GM19397 (cell line): ENCODE measurements around the gene RAB6B.

Experiments used
- ATAC-seq: cut with Tn5 transposase; IDR thresholded peaks from one replicate; pipeline ENCODE4 v1.9.1; 2021; ENCODE audit warnings: mild to moderate bottlenecking, moderate library complexity; ENCODE audit not compliant: unreplicated experiment

RAB6B gene

DNA sequence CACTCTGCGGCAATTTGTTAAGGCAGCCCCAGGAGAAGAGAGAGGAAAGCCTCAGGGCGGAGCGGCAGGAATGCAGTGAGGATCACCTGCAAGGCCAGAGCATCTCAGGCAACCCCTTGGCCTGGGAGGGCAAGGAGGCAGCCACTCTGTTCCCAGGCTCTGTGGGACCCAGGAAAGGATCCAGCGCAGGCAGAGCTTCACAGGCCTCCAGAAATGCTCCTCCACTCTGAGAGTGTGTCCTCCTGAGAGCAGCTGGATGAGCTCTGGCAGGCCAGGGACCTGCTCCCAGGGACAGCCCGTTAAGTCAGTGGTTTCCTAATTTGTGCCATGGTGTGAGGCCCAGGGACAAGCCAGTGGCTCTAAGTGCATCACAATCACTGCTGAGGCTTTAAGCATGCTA lies 35.2 kb downstream of the RAB6B start:
- ATAC-seq: no peak

- no peak for ATAC-seq
Observed at GRCh38 chr3:133859381-133860234, 36.1 kb downstream of the RAB6B start.

DNA sequence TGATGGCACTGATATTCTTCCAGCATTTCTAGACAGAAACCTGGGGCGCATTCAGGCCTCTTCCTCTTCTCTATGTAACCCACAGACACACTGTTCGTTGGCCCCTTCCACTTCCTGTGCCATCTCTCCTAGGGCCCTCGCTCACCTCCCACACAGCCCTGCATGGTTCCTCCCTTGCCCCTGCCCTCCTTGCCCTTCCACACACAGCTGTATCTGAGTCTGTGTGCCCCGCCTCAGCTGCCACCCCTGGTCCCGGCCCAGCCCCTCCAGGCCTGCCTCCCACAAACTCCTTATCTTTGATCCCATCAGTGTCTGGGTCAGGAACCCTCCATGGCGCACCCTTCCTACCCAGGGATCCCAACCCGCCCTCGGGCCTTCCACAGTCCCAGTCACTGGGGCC lies 37.9 kb downstream of the RAB6B start:
- ATAC-seq: no peak

- ATAC-seq: no peak
Observed at GRCh38 chr3:133856316-133856715, 39.4 kb downstream of the RAB6B start.

- no peak for ATAC-seq
Observed at GRCh38 chr3:133855772-133856171, 39.9 kb downstream of the RAB6B start.

- no peak for ATAC-seq
Observed at GRCh38 chr3:133855002-133855370, 40.7 kb downstream of the RAB6B start.

DNA sequence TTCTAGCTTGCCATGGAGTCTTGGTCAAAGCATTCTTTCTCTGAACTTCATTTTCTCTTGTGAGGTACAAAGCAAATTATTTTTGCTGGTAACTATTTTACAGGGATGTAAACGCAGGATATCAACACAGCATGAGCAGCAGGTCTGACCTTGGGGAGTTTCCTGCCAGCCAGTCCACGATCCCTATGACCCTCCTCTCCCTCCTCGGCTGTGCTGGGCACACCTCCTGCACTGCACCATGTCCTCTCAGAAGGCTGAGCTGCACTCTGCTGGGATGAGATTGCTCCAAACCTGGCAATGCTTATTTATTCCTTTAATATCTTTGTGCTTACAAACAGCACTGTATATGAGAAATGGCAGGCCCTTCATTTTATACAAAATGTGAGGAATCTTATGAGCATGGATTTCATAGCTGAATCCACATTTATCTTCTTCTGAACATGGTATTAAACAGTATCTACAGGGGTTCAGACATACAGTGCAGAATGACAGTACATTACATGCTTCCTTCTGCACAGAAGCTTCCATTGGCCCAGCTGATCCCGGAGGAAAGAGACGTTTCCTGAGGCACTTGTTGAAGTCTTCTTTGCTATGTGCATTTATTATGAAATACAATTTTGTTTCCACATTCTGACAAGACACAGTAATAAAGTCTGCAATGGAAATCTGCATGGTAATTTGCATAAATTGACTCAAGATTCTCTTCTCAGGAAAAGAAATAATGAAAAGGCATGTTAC lies 41.2 kb downstream of the RAB6B start:
- ATAC-seq: no peak

DNA sequence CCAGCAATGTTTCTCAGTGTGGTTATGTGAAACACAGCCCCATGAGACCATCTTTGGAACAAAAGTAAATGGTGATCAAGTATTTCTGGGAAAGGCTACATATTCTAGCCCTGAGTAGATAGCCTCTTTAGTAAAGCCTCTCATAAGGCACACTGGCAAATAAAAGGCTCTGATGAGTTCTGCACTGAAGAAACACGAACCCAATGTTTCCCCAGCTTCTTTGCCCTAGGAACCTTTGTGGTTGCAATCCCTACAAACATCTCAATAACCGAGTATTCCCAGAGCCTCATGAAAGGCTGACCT lies 41.8 kb downstream of the RAB6B start:
- no peak for ATAC-seq

- no peak for ATAC-seq
Observed at GRCh38 chr3:133853063-133853924, 42.4 kb downstream of the RAB6B start.

DNA sequence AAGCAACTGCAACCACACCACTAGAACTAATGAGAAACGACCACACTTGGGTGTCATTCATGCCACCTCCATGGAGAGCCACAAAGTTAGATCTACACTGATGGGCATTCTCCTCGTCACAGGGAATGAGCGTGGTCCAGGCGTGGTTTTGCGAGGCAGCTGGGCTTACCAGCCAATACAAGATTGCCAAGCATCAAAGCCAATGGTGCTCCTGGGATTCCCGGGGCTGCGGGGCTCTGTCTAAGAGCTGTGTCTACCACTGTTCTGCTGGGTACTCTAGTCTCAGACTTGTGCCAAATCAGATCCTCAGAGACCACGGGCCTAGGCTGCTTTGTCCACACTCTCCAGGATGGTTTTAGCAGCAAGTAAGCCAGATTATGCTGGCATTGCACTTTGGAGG lies 43.8 kb downstream of the RAB6B start:
- no peak for ATAC-seq

GRCh38 chr3:133851266-133851906 lies 44.3 kb downstream of the RAB6B start:
- peak; percentile 53 for ATAC-seq

- no peak for ATAC-seq
Observed at GRCh38 chr3:133850034-133850433, 45.6 kb downstream of the RAB6B start.

- no peak for ATAC-seq
Observed at GRCh38 chr3:133849346-133849745, 46.3 kb downstream of the RAB6B start.

DNA sequence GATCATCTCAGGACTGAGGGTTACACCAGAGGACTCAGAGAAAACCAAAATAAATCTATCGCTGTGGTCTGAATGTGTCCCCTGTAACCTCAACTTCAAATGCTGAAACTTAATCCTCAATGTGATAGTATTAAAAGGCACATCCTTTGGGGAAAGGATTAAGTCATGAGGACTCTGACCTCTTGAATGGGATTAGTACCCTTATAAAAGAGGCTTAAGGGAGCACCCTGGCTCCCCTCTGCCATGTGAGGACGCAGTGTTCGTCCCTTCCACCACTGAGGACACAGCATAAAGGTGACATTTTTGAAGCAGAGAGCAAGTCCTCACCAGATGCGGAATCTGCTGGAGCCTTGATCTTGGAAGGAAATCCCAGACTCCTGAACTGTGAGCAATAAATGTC lies 50.6 kb downstream of the RAB6B start:
- ATAC-seq: no peak

DNA sequence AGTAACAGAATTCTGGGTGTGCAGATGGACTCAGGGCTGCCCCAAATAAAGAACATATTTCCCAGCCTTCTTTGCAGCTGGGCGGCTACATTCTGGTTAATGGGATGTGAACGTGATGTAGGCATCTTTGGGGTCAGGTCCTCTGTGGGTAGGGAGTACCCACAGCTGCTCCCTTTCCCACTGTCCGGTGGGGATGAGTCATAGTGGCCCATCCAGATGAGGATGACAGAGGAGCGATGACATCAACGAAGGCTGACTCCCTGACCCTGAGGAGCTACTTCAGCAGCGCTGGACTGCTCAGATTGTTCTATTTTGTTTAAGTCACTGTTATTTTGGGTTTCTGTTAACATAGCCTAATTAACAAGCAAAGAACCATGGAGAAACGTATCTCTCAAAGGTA lies 52.0 kb downstream of the RAB6B start:
- ATAC-seq: no peak

DNA sequence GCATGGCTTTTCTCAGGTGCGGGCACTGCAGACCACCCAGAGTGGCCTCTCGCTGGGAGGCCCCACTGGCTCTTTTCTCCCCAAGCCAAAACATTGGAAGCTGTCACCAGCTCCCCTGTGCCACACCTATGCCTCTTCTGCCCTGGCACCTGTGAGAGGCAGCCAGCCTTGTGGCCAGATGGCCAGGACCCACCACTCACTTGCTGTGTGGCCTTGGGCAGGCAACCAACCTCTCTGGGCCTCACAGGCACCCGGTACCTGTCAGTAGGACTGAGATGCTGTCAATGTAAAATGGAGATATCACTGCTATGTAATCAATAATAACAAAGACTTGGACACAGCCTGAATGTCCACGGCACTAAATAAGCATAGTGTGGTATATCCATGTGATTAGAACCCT lies 53.5 kb downstream of the RAB6B start:
- ATAC-seq: no peak

DNA sequence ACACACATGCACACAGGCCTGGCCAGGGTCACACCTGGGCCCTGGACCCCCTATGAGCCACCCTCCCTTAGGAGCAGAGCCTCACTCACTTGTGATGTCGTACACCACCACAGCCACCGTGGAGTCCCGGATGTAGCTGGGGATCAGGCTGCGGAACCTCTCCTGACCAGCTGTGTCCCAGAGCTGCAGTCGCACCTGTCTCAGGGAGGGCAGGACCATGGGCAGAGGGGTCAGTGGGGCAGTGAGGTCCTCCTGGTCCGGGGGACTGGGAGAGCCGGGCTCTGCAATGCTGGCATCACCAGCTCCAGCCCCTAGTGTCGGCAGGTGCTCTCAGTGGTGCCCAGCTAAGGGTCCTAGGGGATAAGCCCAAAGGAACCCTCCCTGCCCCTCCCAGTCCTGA lies 54.5 kb downstream of the RAB6B start:
- no peak for ATAC-seq

GRCh38 chr3:133840767-133841166 lies 54.9 kb downstream of the RAB6B start:
- no peak for ATAC-seq

- ATAC-seq: no peak
Observed at GRCh38 chr3:133840055-133840737, 55.5 kb downstream of the RAB6B start.

- ATAC-seq: no peak
Observed at GRCh38 chr3:133838916-133839800, 56.5 kb downstream of the RAB6B start.
